Measurements from ENCODE around the gene BOK. TPM values are rescaled to one million over a fixed set of nuclear protein-coding genes. Genes with fewer than 3 reads are reported as not detected.

BOK gene
- total RNA-seq, 1 donor from 2014 or later: 6.9 TPM

- H3K27ac Mint-ChIP-seq (ENCODE audit: unreplicated experiment): no peak overlapping the region
- H3K4me3 Mint-ChIP-seq: no peak overlapping the region
- H3K36me3 Mint-ChIP-seq (ENCODE audit: low read depth): peaks cover 2% of the 10 kb centered on the region
- TF ChIP-seq CTCF (conservative IDR thresholded peaks at IDR 0.05): no peak
- no peaks in the 10 kb centered on the region for H3K27me3 Mint-ChIP-seq (ENCODE audit: low read depth)
- no peak for DNase-seq (ENCODE audit: low read depth, low spot score)
- H3K4me1 Mint-ChIP-seq: peaks cover 19% of the 10 kb centered on the region
- peaks cover 3% of the 10 kb centered on the region for H3K9me3 Mint-ChIP-seq
Observed at GRCh38 chr2:241531161-241531722, 27.3 kb upstream of the BOK start.

GRCh38 chr2:241532168-241532567 is 26.4 kb upstream of the BOK start:
- no peaks in the 10 kb centered on the region for H3K27me3 Mint-ChIP-seq (ENCODE audit: low read depth)
- no peak for TF ChIP-seq CTCF (conservative IDR thresholded peaks at IDR 0.05)
- no peaks in the 10 kb centered on the region for H3K36me3 Mint-ChIP-seq (ENCODE audit: low read depth)
- no peaks in the 10 kb centered on the region for H3K9me3 Mint-ChIP-seq
- H3K4me1 Mint-ChIP-seq: peaks cover 16% of the 10 kb centered on the region
- H3K27ac Mint-ChIP-seq (ENCODE audit: unreplicated experiment): no peak overlapping the region
- no peak overlapping the region for H3K4me3 Mint-ChIP-seq
- DNase-seq (ENCODE audit: low read depth, low spot score): no peak

GRCh38 chr2:241532733-241533601 is 25.6 kb upstream of the BOK start:
- H3K27ac Mint-ChIP-seq (ENCODE audit: unreplicated experiment): no peak overlapping the region
- peaks cover 16% of the 10 kb centered on the region for H3K4me1 Mint-ChIP-seq
- no peak for TF ChIP-seq CTCF (conservative IDR thresholded peaks at IDR 0.05)
- peaks cover 3% of the 10 kb centered on the region for H3K27me3 Mint-ChIP-seq (ENCODE audit: low read depth)
- H3K4me3 Mint-ChIP-seq: no peak overlapping the region
- no peak for DNase-seq (ENCODE audit: low read depth, low spot score)
- H3K36me3 Mint-ChIP-seq (ENCODE audit: low read depth): no peaks in the 10 kb centered on the region
- no peaks in the 10 kb centered on the region for H3K9me3 Mint-ChIP-seq

GRCh38 chr2:241534293-241534692 is 24.3 kb upstream of the BOK start:
- H3K4me3 Mint-ChIP-seq: peak overlapping the region; percentile 8
- no peaks in the 10 kb centered on the region for H3K36me3 Mint-ChIP-seq (ENCODE audit: low read depth)
- H3K9me3 Mint-ChIP-seq: no peaks in the 10 kb centered on the region
- H3K27ac Mint-ChIP-seq (ENCODE audit: unreplicated experiment): no peak overlapping the region
- peaks cover 26% of the 10 kb centered on the region for H3K4me1 Mint-ChIP-seq
- peaks cover 13% of the 10 kb centered on the region for H3K27me3 Mint-ChIP-seq (ENCODE audit: low read depth)
- no peak for TF ChIP-seq CTCF (conservative IDR thresholded peaks at IDR 0.05)
- no peak for DNase-seq (ENCODE audit: low read depth, low spot score)

- no peak for TF ChIP-seq CTCF (conservative IDR thresholded peaks at IDR 0.05)
- Mint-ChIP-seq H3K9me3 (no peaks in the 10 kb centered on the region), H3K36me3 (ENCODE audit: low read depth) (no peaks in the 10 kb centered on the region), H3K4me3 (no peak overlapping the region), H3K27ac (ENCODE audit: unreplicated experiment) (no peak overlapping the region), H3K4me1 (peaks cover 26% of the 10 kb centered on the region), H3K27me3 (ENCODE audit: low read depth) (peaks cover 14% of the 10 kb centered on the region)
- DNase-seq (ENCODE audit: low read depth, low spot score): no peak
Observed at GRCh38 chr2:241534701-241535375, 23.7 kb upstream of the BOK start.
